ENCODE measurements around the gene ESYT2.

GRCh38 chr7:158751751-158752150 lies 77.6 kb downstream of the ESYT2 start:
- TF ChIP-seq HINFP (tag; conservative IDR thresholded peaks at IDR 0.05; ENCODE audit: low read depth): no peak
- no peak for TF ChIP-seq CBFB (CRISPR knock-in tag; IDR thresholded peaks at IDR 0.05)
- TF ChIP-seq NFE2L1 (tag; IDR thresholded peaks at IDR 0.05; ENCODE audit: borderline replicate concordance, low read depth): no peak
- no peak for TF ChIP-seq TEAD2 (tag; IDR thresholded peaks at IDR 0.05)

Measured in K562 (cell line).